Stimulated activated CD4-positive, alpha-beta T cell treated with anti-CD3 and anti-CD28 coated beads, Interleukin-15, amount 100 ng/mL, for 1 hour (primary cell): ENCODE measurements around the gene PPP1R1B.

Source experiments
- DNase-seq, 2 donors: peaks; one replicate each; pipeline ENCODE4 v3.0.0-alpha.2; 2020; ENCODE audit warnings: low read depth in 1 of 2, low spot score in 1 of 2

The PPP1R1B gene

DNA sequence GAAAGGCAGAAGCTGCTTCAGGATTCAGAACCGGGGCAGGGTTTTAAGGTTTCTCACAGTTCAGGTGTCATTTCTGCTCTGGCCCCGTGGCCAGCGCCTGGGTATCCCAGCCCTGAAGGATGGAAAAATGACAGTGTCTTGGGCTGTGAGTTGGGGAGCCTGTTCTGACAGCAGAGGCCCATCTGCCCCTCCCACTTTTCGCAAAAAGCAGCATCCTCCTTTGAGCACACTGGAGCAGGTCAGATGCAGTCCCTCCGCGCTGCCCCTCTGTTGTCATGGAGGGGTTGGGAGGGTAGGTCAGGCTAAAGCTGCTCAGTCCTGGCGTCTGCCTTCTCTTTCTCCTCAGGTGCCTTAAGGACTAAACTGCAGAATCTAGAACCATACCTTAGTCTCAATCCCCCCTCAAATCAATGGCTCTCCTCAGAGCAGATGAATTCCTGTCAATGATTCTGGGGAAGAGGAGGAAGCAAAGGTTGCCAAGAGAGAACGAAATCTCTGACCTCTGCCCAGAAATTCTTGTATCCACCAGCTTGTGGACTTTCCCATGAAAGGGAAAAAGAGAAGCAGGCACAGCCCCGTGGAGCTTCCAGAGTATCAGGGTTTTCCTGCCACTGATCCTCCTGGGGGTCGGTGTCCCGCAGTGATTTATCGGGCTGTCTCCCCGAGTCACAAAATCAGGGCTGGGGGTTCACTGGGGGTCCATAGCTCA is 26.3 kb upstream of the PPP1R1B start:
- no peak for DNase-seq

DNA sequence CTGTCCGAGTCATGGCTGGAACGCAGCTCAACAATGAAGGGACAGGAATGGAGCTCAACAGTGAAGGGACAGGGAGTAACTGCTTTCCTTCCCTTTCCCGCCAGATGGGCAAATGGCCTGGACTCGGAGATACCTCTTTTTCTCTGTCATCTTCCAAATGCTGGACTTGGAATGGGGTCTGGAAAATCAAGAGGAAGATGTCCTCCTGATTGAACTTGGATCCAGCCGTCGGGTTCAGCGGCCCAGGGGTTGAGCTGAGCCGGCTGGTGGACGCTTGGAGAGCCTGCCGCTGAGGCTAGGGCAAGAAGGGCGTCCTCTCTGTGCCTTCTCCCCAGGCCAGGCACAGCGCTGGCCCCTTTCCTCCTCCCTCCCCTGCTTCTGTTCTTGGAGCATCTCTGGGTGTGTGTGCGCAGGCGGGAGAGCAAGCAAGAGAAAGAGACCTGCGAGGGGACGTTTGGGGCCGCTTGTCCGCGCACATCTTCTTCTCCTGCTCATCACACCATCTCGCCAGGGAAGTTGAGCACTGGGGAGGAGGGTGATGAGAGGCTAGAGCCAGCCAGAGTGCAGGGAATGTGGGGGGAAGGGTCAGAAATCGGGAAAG is 25.7 kb upstream of the PPP1R1B start:
- no peak for DNase-seq

- no peak for DNase-seq
These were observed 24.8 kb upstream of the PPP1R1B start for GRCh38 chr17:39601758-39602532.

DNA sequence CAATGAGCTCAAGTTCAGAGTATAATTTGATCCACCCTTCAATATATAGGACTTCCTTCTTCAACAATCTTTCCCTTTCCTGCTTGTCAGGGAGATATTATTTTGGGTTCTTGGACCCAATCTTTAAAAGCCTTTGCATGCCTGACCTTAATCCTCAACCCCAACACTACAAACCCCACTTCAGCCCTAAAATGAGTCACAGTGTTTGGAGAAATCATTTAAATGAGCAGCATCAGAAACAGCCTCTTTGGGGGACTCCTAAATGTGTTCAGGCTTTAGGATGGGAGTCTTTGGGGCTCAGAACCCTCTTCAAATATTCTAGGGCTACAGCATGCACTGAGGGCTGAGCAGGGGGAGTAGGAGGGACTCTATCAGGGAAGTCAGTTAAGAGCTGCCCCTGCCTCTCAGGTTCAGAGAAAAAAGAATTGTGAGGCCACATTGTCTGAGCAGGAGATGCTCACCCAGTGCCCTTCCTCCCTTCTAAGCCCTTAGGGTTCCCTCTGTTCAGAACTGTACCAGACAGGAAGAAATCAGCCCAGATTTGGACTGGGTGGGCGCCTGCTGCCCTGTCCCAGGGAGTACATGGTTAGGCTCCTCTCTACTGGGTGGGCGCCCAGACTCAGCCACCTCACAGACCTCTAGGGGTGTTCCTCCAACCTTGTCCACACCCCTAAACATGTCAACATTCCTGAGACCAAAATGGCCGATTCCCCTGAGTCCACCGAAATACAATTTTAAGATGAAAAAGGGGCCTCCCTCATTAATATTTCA is 24.0 kb upstream of the PPP1R1B start:
- no peak for DNase-seq

DNA sequence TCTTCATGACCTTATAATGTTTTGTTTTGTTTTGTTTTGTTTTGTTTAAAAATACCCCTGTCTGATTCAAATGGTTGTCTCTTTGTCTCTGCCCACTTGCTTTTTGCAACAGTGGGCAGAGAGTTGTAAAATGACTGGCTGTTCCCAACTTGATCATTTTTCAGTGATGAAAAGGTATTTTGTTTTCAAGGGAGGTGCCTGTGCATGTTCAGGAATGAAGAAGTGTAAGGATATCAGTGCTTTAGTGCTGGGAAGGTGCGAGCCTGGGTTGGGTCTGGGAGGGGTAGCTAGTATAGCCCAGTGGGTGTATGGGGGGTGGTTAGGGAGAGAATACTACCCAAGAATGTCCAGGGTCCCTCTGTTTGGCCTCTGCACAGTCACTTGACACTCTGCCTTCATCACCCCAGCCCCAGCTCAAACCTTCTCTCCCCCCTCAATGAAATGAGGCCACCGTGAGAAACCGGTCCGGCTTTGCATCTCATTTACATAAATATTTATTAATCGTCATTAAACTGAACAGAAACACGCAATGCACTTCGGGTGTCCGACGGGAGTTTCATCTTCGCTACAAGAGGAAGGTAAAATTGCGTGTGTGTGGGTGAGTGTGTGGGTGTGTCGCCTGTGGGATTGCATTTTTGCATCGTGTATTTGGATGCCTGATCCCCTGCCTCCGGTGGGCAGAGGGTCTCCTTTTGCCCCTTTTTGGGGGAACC is 23.3 kb upstream of the PPP1R1B start:
- DNase-seq = no peak

DNA sequence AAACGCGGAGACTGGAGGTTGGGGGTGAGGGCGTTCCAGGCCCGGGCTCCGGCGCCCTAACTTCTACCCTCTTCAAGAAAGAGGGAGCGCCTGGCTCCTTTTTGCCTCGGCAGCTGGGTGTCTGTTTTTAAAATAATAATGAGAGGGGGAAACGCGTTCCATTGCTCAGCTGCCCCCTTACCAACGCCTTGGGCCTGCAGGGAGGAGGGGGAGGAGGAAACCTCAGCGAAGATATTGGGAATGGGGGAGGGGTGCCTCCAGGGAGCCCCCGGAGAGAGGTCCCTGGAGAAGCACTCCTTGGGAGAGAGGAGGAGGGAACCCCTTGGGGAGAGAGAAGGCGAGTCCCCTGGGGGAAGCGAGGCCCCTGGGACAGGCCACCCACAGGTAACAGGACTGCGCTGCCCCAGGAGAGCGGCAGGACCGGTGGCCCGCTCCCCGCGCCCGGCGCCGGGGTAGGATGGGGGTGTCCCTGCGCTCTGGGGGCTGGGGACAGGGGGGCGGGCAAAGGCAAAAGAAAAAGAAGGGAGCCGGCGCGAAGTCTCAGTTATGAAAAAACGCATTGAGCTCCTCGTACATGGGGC is 21.8 kb upstream of the PPP1R1B start:
- DNase-seq = no peak

DNA sequence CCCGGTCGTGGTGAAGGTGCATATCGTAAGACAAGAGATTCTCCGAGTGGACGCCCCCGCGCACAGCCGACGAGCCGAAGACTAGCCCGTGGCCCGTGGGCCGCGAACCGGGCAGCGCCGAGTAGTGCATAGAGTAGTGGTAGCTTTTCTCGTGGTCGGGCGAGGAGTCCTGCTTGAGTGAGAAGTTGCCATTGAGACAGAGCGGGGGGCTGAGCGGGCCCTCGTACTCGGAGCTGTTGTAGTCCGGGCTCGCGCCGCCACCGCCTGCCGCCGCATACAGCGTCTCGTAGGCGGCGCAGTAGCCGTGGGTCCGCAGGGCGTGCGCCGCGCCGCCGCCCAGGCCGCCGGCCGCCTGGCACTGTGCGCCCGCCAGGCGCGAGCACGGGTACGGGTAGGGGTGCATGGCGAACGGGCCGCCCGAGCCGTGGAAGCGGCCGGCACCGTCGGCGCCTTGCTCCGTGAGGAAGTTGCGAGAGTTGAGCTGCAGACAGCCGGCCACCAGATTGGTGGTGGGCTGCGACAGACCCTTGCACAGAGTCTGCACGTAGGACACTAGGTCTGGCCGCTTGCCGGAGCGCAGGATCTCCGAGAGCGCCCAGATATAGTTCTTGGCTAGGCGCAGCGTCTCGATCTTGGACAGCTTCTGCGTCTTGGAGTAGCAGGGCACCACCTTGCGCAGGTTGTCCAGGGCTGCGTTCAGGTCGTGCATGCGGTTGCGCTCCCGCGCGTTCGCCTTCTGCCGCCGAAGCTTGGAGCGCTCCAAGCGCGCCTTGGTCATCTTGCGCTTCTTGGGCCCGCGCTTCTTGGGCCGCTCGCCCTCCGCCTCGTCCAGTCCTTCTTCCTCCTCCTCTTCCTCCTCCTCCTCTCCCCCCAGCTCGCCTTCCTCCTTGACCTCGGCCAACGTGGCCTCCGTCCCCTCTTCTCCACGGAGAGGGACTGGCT is 21.0 kb upstream of the PPP1R1B start:
- no peak for DNase-seq

- DNase-seq = no peak
These were observed 20.2 kb upstream of the PPP1R1B start for GRCh38 chr17:39606434-39607056.

- no peak for DNase-seq
These were observed 19.5 kb upstream of the PPP1R1B start for GRCh38 chr17:39607057-39607850.

DNA sequence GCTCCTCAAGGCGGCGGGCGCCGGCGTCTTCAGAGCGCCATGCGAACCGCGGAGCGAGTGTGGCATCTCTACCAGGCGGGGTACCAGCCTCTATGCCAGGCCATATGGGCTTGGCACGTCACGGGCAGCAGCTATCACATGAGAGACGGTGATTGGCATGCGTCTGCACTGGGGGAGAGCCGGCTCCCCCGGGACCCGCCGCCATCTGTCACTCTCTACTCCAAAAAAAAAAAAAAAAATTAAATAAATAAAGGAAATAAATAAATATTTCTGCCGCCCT is 19.0 kb upstream of the PPP1R1B start, which contains the start of gene NEUROD2:
Gene NEUROD2, minus strand, starts transcription at position 70 of the 280 bp plus-strand sequence. CDS start 1,321 bp downstream, outside the sequence.
- no peak for DNase-seq

DNA sequence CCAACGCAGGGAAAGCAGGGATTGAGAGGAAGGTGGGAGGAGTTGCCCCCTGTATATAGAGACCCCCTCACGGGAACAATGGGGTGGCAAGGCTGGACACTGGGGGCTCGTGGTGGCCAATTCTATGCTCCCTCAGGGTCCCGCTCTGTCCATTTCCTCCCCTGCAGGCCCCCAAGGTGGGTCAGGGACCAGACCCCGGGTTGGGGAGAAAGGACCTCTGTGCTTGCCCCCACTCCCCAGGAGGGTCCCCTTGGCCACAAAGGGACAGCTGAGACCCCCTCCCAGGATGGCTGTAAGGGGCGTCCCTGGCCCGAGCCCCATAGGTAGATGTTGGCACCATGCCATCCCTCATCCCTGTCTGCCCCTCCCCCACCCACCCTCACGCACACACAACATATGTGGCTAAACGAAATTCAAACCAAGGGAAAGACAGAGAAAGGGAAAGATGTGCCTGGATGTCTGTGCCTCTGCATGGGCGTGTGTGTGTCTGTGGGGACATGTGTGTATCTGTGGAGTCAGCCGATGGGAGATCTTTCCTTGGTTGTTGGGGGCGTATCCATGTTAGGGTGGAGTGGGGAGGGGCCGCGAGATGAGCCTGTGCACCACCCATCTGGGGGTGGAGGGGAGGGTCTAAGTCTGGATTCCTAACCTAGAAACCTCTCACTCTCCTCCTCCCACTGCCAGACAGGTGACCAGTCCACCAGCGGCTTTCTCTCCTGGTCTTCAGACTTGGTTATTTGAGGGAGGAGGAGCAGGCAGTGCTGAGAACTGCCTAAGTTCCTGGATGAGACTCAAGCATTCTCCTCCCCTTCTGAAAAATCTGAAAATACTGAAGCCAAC is 18.4 kb upstream of the PPP1R1B start:
- DNase-seq = no peak

- DNase-seq = no peak
These were observed 17.2 kb upstream of the PPP1R1B start for GRCh38 chr17:39609416-39610025.

DNA sequence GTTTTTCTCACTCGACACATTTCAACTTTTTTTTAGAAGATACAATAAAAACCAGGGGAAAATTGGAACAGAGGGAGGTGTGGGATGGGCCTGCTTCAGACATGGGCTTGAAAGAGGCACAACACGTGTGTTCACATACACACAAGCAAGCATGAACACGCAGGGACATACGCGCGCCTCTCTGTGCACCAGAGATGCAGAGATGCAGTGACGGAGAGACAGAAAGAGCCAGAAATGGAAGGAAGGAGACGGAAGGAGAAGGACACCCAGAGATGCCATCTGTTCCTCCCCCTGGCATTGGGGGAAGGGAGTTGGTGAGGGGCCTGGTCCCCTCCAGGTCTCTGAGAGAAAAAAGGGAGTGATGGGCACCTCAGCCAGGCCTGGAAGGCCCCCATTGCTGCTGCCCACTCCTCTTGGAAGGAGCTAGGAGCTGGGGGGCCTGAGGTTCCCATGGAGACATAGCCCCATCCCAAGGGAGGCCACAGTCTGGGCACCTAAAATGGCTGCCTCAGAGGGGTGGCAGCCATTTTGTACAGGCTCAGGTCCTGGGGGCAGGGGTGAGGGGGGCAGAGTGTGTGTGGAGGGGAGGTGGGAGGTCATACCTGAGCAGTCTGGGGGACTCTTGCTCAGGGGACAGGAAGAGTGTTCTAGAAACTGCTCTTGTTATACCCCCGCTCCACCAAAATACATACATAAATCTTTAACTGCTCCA is 15.2 kb upstream of the PPP1R1B start:
- no peak for DNase-seq

DNA sequence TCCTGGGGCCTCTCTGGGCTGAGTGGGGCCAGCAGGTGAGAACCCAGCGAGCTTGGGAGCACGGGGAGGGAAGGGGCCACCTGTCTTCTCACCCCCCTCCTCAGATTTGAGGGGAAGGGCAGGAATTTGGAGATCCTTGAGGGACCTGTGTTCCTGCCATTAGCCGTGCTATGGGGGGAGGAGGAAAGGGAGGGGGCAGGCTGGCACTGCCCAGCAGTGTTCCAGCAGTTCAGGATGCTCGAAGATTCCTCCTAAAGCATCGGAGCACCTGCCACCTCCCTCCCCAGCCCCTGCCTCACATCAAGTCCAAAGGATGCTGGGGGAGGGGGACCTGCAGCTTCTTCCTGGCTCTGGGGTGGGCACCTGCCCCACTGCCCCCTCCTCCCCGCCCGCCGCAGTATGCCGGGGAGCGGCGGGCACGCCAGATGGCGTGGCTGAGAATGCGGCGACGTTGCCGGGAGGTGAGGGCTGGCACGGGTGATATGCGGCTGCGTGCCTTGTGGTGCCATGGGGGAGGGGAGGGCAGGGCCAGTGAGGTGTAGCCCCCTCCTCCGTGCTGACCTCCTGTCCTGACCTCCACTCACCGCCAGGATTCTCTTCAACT is 14.4 kb upstream of the PPP1R1B start:
- no peak for DNase-seq

DNA sequence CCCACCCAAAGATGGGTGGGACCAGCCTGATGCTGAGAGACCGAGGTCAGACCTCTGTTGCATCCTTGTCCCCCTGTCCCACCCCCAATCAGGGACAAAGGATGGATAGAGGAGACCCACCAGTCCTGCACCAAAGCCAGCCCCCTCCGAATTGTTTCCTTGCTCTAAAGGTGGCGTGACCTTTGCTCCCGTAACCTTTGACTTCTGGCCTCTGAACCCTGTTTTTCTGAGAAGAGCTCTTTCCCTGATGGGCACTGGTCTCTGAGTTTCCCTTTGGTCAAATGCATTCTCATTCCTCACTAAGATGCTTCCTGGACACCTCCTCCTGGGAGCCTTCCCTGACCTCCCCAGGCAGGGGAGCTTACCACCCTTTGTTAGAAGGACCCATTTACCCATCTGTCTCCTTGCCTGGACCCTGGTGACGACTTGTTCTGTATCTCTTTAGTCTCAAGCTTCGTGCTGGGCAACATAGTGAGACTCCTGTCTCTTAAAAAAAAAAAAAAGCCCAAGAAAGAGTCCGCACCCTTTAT is 13.8 kb upstream of the PPP1R1B start:
- DNase-seq = no peak
